Stimulated activated CD4-positive, alpha-beta T cell treated with anti-CD3 and anti-CD28 coated beads, Interleukin-12 subunit alpha, Interleukin-12 subunit beta, amount 100 ng/mL, for 48 hours (primary cell): Measurements from ENCODE around the gene TUBA1B.
A peak's percentile ranks its signal among the peaks of the same experiment; 100 is the strongest.

ENCODE experiments used
- DNase-seq, 3 donors: peaks; one replicate each; pipeline ENCODE4 v3.0.0-alpha.2; 2020; ENCODE audit warnings: low read depth in 2 of 3, low spot score in 1 of 3

TUBA1B gene

GRCh38 chr12:49091056-49091835 is 39.9 kb downstream of the TUBA1B start:
- DNase-seq = no peak

DNA sequence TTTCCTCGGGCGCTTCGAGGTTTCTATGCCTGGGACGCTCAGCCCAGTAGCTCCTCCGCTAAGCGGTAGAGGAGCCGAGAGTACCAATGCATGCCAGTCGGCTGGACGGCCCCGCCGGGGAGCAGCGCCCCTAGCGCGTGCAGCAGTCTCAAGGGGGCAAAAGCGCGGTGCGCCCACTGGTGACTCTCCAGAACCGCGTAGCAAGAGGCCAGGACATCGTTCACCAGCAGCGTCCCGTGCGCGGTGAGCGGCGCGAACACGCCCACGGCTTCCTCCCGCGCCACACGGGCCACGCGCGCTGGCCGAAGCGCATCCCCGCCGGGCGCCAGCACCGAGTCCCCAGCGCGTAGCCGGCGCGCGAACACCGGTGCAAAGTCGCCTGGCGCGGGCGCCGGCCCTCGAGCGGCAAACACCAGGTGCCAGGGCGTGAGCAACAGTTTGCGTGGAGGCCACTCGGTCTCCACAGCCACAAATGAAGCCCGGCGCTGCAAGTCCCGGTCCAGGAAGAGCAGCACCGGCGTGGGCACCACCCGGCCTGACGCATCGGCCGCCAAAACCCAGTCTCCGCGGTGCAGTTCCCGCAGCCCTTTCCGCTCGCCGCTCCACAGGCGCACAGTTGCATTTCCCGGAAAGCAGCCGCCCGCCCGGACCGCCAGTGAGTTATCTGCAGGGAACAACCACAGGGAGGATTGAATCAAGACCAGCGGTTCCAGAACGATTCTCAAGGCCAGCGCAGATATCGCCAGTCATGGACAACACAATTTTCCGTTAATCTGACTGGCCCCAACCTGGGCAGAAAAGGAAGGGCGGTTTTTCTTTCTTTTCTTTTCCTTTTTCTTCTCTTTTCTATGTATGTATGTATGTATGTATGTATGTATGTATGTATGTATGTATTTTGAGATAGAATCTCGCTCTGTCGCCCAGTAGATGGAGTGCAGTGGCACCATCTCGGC is 41.1 kb downstream of the TUBA1B start:
- no peak for DNase-seq

- no peak for DNase-seq
Measured at GRCh38 chr12:49088932-49089330, 42.3 kb downstream of the TUBA1B start.

DNA sequence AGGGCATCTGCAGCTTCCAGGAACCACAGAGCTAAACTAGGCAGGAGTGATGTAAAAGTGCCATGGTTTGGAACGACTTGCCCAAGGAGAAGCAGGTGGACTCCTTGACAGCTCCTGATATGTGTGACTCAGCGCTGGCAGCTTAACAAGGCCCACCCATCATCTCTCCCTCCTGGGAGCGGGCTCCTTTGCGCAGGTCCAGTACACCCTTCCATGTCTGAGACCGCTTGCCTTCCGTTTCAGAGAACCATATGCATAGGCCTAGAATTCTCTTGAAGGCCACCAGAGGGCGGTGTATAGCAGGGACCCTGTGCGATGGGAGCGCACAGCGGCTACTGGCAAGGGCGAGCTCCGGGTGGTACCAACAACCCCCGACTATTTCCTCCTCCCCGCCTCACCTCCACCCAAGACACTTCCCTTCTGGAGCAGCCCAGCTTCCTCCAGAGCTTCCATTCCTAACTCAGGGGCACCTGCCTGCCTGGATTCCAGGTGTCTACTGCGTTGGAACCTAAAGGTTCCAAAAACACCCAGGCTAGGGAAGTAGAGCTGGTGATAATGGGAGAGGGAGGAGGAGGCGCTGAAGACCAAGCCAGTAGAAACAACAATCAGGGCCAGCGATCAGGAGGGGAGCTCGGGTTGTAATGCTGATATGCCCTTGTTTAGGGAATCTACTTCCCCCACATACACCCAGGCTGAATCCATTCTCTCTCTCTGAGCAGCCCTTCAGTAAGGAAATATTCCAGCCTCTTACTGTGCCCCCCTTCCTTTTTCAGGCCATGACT is 42.9 kb downstream of the TUBA1B start:
- DNase-seq = peak; percentile 41 to 71 (median 48)

DNA sequence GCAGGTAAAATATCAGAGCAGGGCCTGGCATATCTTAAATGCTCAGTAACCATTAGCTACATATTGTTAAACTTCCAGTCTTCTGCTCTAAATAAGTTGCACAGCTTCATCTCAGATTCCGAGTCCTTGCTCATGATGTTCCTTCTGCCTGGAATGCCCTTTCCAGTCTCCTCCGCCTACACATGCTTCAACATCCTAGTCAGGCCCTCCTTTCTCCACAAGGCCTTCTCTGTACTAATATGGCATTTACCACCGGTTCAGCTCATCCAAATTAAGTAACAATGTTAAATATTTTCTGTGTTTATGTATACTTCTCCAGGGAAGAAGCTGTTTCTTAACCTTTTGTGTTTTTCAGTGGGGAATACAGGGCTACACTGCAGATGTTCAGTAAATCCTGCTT is 45.1 kb downstream of the TUBA1B start:
- no peak for DNase-seq

GRCh38 chr12:49084438-49084837 is 46.8 kb downstream of the TUBA1B start:
- DNase-seq = no peak

- DNase-seq = no peak
Measured at GRCh38 chr12:49079793-49080192, 51.4 kb downstream of the TUBA1B start.
